HEK293 (cell line): ENCODE results near the gene PGAP6.

Experiments used
- CTCF ChIA-PET: fragments of 350-600 bp; formaldehyde crosslinking; extraction: SDS; loops from one replicate; lab custom pipeline; 2021; ENCODE audit warnings: antibody characterized with exemption; lab: Yijun Ruan, JAX
- POLR2A ChIA-PET: fragments of 300-600 bp; formaldehyde crosslinking; extraction: SDS; loops from one replicate; lab custom pipeline; 2020; ENCODE audit warnings: antibody characterized with exemption, inconsistent platforms; lab: Yijun Ruan, JAX
- H3K27ac ChIP-seq: fragments of 200-500 bp; sonication (Bioruptor generic); 2 replicates; pipeline ENCODE4 v1.5.1; 2014; ENCODE audit warnings: low read depth, low read length, control low read depth, inconsistent platforms; ENCODE audit errors: extremely low read depth
- H3K36me3 ChIP-seq, 2 experiments: fragments of 200-500 bp in 1 of 2; sonication (Bioruptor generic) in 1 of 2; 1 replicate in 1 of 2; 2 replicates in 1 of 2; pipeline ENCODE4 v1.5.1; 2014 to 2017; ENCODE audit warnings: inconsistent platforms in 2 of 2, low read length in 2 of 2; ENCODE audit not compliant: control insufficient read depth in 2 of 2, insufficient read depth in 1 of 2
- H3K4me1 ChIP-seq: fragments of 200-500 bp; sonication (Bioruptor generic); 2 replicates; pipeline ENCODE4 v1.5.1; 2014; ENCODE audit warnings: mild to moderate bottlenecking, low read length, inconsistent platforms; ENCODE audit not compliant: control insufficient read depth, insufficient read depth
- H3K4me3 ChIP-seq: 2 replicates; pipeline ENCODE4 v1.5.1; 2011; ENCODE audit warnings: low read depth, mild to moderate bottlenecking, control low read depth, low read length, moderate library complexity
- H3K9me3 ChIP-seq: fragments of 200-500 bp; sonication (Bioruptor generic); 2 replicates; pipeline ENCODE4 v1.5.1; 2014; ENCODE audit warnings: low read depth, low read length, inconsistent platforms; ENCODE audit not compliant: control insufficient read depth, insufficient read depth
- GFI1B ChIP-seq: fragments of 450-650 bp; formaldehyde crosslinking; IDR thresholded peaks from 2 replicates; pipeline ENCODE4 v1.5.1; 2016; ENCODE audit warnings: missing biosample characterization, missing genetic modification characterization
- HOXD13 ChIP-seq: sonication (generic); formaldehyde crosslinking; IDR thresholded peaks from 2 replicates; pipeline ENCODE4 v1.8.0; 2022; ENCODE audit warnings: missing genetic modification reagents, borderline replicate concordance
- PATZ1 ChIP-seq: fragments of 450-650 bp; formaldehyde crosslinking; IDR thresholded peaks from 2 replicates; pipeline ENCODE4 v1.5.1; 2016; ENCODE audit warnings: missing biosample characterization, missing genetic modification characterization
- PBX3 ChIP-seq: sonication (generic); formaldehyde crosslinking; IDR thresholded peaks from 2 replicates; pipeline ENCODE4 v1.8.1; 2022; ENCODE audit warnings: mild to moderate bottlenecking, moderate library complexity, missing genetic modification reagents
- SCRT1 ChIP-seq: fragments of 450-650 bp; formaldehyde crosslinking; IDR thresholded peaks from 2 replicates; pipeline ENCODE4 v1.5.1; 2016; ENCODE audit warnings: missing biosample characterization, missing genetic modification characterization, borderline replicate concordance
- ZBTB11 ChIP-seq: fragments of 450-650 bp; formaldehyde crosslinking; conservative IDR thresholded peaks from 2 replicates; pipeline ENCODE4 v1.5.1; 2016; ENCODE audit warnings: low read depth, missing biosample characterization, missing genetic modification characterization
- ZFP69B ChIP-seq: fragments of 450-650 bp; formaldehyde crosslinking; IDR thresholded peaks from 2 replicates; pipeline ENCODE4 v1.5.1; 2016; ENCODE audit warnings: missing biosample characterization, missing genetic modification characterization
- ZNF112 ChIP-seq: fragments of 450-650 bp; formaldehyde crosslinking; IDR thresholded peaks from 2 replicates; pipeline ENCODE4 v1.5.0; 2017; ENCODE audit warnings: missing biosample characterization, missing genetic modification characterization
- ZNF26 ChIP-seq: fragments of 450-650 bp; formaldehyde crosslinking; IDR thresholded peaks from 2 replicates; pipeline ENCODE4 v1.5.1; 2016; ENCODE audit warnings: missing biosample characterization, missing genetic modification characterization
- ZNF280D ChIP-seq: fragments of 450-650 bp; formaldehyde crosslinking; IDR thresholded peaks from 2 replicates; pipeline ENCODE4 v1.5.1; 2016; ENCODE audit warnings: missing biosample characterization, missing genetic modification characterization
- ZNF600 ChIP-seq: fragments of 450-650 bp; formaldehyde crosslinking; IDR thresholded peaks from 2 replicates; pipeline ENCODE4 v1.5.1; 2016; ENCODE audit warnings: missing biosample characterization, missing genetic modification characterization
- ZNF701 ChIP-seq: fragments of 450-650 bp; formaldehyde crosslinking; IDR thresholded peaks from 2 replicates; pipeline ENCODE4 v1.5.1; 2016; ENCODE audit warnings: missing biosample characterization, missing genetic modification characterization
- ZSCAN30 ChIP-seq: fragments of 450-650 bp; IDR thresholded peaks from 2 replicates; pipeline ENCODE4 v1.5.1; 2018; ENCODE audit warnings: missing biosample characterization, mild to moderate bottlenecking, missing genetic modification characterization, moderate library complexity

The PGAP6 gene

GRCh38 chr16:368388-369158 lies 13.2 kb downstream of the PGAP6 start:
- H3K36me3 ChIP-seq, result peaks cover 6 to 60% of the 10 kb centered on the region in 2 experiments; a peak in 2 of 3 replicates
- H3K4me3 ChIP-seq, result no peak overlapping the region
- no peak overlapping the region for H3K27ac ChIP-seq
- ChIA-PET CTCF (interaction anchor here (1.2 kb wide), 1 partner anchor 18 kb away, joined by 4 read pairs; no protein-coding TSS in a partner anchor), POLR2A (no interaction called here)
- TF ChIP-seq GFI1B, result no peak
- no peak for TF ChIP-seq ZNF26 (tag by site-specific recombination)
- TF ChIP-seq HOXD13 (CRISPR knock-in tag), result no peak
- peaks cover 3% of the 10 kb centered on the region for H3K4me1 ChIP-seq
- H3K9me3 ChIP-seq, result no peaks in the 10 kb centered on the region

- no peak overlapping the region for H3K4me3 ChIP-seq
- no peak overlapping the region for H3K27ac ChIP-seq
- no peak for TF ChIP-seq ZSCAN30 (tag by site-specific recombination)
- no peak for TF ChIP-seq PATZ1 (tag by site-specific recombination)
- no peak for TF ChIP-seq ZNF701 (tag by site-specific recombination)
- ChIA-PET POLR2A (no interaction called here), CTCF (interaction anchor here (0.6 kb wide), 1 partner anchor 121 kb away, joined by 6 read pairs; no protein-coding TSS in a partner anchor)
- no peaks in the 10 kb centered on the region for H3K9me3 ChIP-seq
- H3K4me1 ChIP-seq, result peaks cover 3% of the 10 kb centered on the region
- peaks cover 6 to 48% of the 10 kb centered on the region in 2 experiments; a peak in 2 of 3 replicates for H3K36me3 ChIP-seq
Measured at GRCh38 chr16:367333-367903, 14.4 kb downstream of the PGAP6 start.

GRCh38 chr16:366476-366875 lies 15.3 kb downstream of the PGAP6 start:
- H3K36me3 ChIP-seq, result peaks cover 6 to 39% of the 10 kb centered on the region in 2 experiments; a peak in 2 of 3 replicates
- ChIA-PET CTCF (interaction anchor here (0.6 kb wide), 1 partner anchor 258 kb away, joined by 3 read pairs; no protein-coding TSS in a partner anchor), POLR2A (no interaction called here)
- no peak overlapping the region for H3K4me3 ChIP-seq
- peaks cover 3% of the 10 kb centered on the region for H3K4me1 ChIP-seq
- no peak for TF ChIP-seq ZFP69B (tag by site-specific recombination)
- no peak for TF ChIP-seq ZNF280D (tag by site-specific recombination)
- TF ChIP-seq ZNF600 (tag by site-specific recombination), result peak; percentile 74
- TF ChIP-seq ZBTB11 (tag by site-specific recombination), result no peak
- no peak for TF ChIP-seq ZNF112
- TF ChIP-seq PBX3 (CRISPR knock-in tag), result no peak
- TF ChIP-seq SCRT1 (tag by site-specific recombination), result no peak
- no peaks in the 10 kb centered on the region for H3K9me3 ChIP-seq
- H3K27ac ChIP-seq, result no peak overlapping the region
